ENCODE measurements around the gene XAGE5. TPM values are rescaled to one million over a fixed set of nuclear protein-coding genes. Genes with fewer than 3 reads are reported as not detected.
"Not testable (repeated sequence)": the region's sequence is repeated elsewhere in the genome, so short reads cannot be mapped to it uniquely, and the experiment has no call there.

Gene XAGE5
- total RNA-seq, 1 donor from 2014 or later: not detected

DNA sequence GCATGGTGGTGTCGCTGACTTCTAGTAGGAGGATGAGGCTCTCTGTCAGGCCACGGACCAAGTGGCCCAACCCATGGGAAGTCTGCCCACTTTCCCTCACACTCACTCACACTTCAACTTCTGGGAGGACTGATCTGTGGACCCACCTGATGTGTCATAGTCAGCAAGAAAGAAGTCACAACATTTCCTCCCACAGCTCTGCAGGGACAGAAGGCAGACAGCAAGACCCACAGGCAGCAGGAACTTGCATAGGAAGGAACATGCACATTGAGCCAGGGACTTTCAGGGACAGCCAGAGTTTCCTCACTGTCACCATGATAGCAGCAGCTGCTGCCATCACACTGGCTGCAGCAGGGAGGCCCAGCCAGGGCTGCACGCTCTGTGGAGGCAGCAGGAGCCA, 19.5 kb downstream of the XAGE5 start:
- no peak for DNase-seq (ENCODE audit: low read depth)
- no peak overlapping the region for H3K4me3 ChIP-seq (ENCODE audit: low read depth, low read length)
- TF ChIP-seq, protein P1, sequence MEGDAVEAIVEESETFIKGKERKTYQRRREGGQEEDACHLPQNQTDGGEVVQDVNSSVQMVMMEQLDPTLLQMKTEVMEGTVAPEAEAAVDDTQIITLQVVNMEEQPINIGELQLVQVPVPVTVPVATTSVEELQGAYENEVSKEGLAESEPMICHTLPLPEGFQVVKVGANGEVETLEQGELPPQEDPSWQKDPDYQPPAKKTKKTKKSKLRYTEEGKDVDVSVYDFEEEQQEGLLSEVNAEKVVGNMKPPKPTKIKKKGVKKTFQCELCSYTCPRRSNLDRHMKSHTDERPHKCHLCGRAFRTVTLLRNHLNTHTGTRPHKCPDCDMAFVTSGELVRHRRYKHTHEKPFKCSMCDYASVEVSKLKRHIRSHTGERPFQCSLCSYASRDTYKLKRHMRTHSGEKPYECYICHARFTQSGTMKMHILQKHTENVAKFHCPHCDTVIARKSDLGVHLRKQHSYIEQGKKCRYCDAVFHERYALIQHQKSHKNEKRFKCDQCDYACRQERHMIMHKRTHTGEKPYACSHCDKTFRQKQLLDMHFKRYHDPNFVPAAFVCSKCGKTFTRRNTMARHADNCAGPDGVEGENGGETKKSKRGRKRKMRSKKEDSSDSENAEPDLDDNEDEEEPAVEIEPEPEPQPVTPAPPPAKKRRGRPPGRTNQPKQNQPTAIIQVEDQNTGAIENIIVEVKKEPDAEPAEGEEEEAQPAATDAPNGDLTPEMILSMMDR (IDR thresholded peaks at IDR 0.05; ENCODE audit: insufficient read depth, low read length, poor library complexity, severe bottlenecking): no peak
- no peaks in the 10 kb centered on the region for H3K27me3 ChIP-seq (ENCODE audit: control insufficient read depth, insufficient read depth, low read length)
- no peaks in the 10 kb centered on the region for H3K36me3 ChIP-seq (ENCODE audit: control insufficient read depth, insufficient read depth, low read length)

GRCh38 chrX:52839137-52839536, 28.1 kb downstream of the XAGE5 start:
- DNase-seq (ENCODE audit: low read depth): no peak
- no peaks in the 10 kb centered on the region for H3K36me3 ChIP-seq (ENCODE audit: control insufficient read depth, insufficient read depth, low read length)
- no peaks in the 10 kb centered on the region for H3K27me3 ChIP-seq (ENCODE audit: control insufficient read depth, insufficient read depth, low read length)
- TF ChIP-seq, protein P1 (IDR thresholded peaks at IDR 0.05; ENCODE audit: insufficient read depth, low read length, poor library complexity, severe bottlenecking): no peak
- no peak overlapping the region for H3K4me3 ChIP-seq (ENCODE audit: low read depth, low read length)

DNA sequence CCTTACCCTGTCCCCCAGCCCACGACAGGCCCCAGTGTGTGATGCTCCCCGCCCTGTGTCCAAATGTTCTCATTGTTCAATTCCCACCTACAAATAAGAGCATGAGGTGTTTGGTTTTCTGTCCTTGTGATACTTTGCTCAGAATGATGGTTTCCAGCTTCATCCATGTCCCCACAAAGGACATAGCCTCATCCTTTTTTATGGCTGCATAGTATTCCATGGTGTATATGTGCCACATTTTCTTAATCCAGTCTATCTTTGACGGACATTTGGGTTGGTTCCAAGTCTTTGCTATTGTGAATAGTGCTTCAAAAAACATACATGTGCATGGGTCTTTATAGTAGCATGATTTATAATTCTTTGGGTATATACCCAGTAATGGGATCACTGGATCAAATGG, 32.5 kb downstream of the XAGE5 start:
- H3K36me3 ChIP-seq (ENCODE audit: control insufficient read depth, insufficient read depth, low read length); H3K4me3 ChIP-seq (ENCODE audit: low read depth, low read length); H3K27me3 ChIP-seq (ENCODE audit: control insufficient read depth, insufficient read depth, low read length); DNase-seq (ENCODE audit: low read depth): not testable (repeated sequence)

DNA sequence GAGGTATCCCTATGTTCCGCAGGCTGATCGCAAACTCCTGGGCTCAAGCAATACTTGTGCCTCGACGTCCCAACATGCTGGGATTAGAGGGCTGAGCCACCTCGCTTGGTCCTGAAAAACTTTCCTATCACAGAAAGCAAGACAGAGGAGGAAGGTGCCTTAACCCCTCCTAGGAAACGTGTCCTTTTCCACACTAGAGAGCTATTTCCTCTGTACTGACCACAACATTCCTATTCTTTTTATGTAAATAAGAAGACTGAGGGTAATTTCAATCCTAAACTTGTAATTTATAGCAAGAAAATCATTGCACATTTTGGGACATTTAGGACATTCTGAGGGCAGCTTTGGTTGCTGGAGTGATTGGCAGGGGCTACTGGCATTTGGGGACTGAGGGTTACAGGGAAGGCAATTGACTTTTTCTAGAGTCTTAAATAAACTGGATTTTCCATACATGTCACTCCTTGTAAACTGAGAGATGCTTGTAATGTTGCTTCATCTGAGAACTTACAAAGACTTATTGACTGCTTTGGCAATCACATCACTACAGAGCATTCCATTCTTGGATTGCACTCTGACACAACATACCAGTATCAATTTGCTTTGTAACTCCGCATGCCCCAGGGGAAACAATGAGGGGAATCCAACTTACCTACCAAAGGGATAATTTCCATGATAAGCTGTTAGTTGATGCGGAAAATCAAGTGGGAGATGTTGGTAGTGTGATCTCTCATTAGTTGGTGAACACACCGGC, 41.2 kb downstream of the XAGE5 start:
- TF ChIP-seq, protein P1 (IDR thresholded peaks at IDR 0.05; ENCODE audit: insufficient read depth, low read length, poor library complexity, severe bottlenecking): no peak
- no peak for DNase-seq (ENCODE audit: low read depth)
- H3K36me3 ChIP-seq (ENCODE audit: control insufficient read depth, insufficient read depth, low read length): no peaks in the 10 kb centered on the region

DNA sequence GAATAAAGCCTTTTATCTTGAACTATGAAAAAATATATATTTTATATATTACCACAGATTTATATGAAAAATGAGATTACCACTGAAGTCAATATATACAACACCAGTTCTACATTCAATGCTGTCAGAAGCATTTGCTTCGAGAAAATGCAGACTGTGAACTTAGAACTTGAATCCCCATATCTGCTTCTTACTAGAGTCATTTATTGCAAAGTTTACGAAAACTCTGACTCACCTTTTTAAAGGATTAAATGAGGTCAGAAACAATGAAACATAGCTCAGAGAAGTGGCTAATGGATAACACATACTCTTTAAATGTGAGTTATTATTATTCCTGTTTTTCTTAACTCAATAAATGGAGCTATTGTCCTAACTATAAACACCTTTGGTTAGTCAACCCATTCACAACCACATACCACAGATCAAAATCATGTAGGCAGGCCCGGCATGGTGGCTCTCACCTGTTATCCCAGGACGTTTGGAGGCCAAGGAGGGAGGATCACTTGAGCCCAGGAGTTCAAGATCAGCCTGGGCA, 46.0 kb downstream of the XAGE5 start:
- not testable (repeated sequence) for H3K27me3 ChIP-seq (ENCODE audit: control insufficient read depth, insufficient read depth, low read length); H3K4me3 ChIP-seq (ENCODE audit: low read depth, low read length); H3K36me3 ChIP-seq (ENCODE audit: control insufficient read depth, insufficient read depth, low read length); DNase-seq (ENCODE audit: low read depth)

More for the DNA sequence above, 41.2 kb downstream of the XAGE5 start:
- Histone ChIP-seq H3K27me3 (ENCODE audit: control insufficient read depth, insufficient read depth, low read length) (no peaks in the 10 kb centered on the region), H3K4me3 (ENCODE audit: low read depth, low read length) (no peak overlapping the region)

DNA sequence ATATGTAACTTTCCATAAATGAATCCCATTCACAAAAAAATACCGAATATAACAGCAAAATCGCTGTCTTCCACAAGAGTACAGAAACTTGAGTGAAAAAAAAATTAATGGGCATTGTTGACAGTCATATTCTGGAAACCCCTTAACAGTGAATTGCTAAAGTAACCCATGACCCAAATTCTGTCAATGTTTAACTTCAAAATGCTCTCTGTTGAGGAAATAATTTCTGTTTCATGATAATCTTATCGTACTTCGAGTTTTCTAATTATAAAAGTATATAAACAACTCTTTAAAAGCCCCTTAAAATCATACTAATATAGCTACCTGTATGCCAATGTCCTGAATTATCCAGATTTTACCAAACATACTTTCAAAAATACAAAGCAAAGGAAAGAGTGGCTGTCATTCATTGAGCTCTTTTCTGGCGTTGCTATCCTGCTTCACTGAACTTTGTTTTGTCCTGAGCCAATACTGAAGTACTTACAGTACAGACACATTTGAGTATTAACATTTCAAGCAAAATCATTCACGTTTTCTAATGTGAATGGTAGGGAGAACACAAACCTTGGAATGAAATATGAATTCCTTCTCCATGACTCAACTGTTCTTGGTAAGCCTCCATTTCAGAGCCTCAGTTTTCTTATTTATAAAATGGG, 54.4 kb downstream of the XAGE5 start:
- TF ChIP-seq, protein P1 (IDR thresholded peaks at IDR 0.05; ENCODE audit: insufficient read depth, low read length, poor library complexity, severe bottlenecking): no peak
- H3K4me3 ChIP-seq (ENCODE audit: low read depth, low read length): no peak overlapping the region
- H3K27me3 ChIP-seq (ENCODE audit: control insufficient read depth, insufficient read depth, low read length): no peaks in the 10 kb centered on the region
- H3K36me3 ChIP-seq (ENCODE audit: control insufficient read depth, insufficient read depth, low read length): no peaks in the 10 kb centered on the region
- no peak for DNase-seq (ENCODE audit: low read depth)

Other genes with a start within 250 kb of the XAGE5 start
- not detected in 2 replicates for gene SSX7, start 156.4 kb upstream of the XAGE5 start, total RNA-seq
- not detected in 2 replicates for gene SSX2, start 104.1 kb upstream of the XAGE5 start, total RNA-seq
- gene SSX2B, start 60.0 kb upstream of the XAGE5 start, total RNA-seq: not detected in 2 replicates
- 0.14 TPM in 1 of 2 replicates, not detected in the other for gene SPANXN5, start 13.9 kb upstream of the XAGE5 start, total RNA-seq
- gene XAGE3, start 56.8 kb downstream of the XAGE5 start, total RNA-seq: not detected in 2 replicates
- gene FAM156B, start 86.0 kb downstream of the XAGE5 start, total RNA-seq: 13.1 and 18.6 TPM in 2 replicates
- gene FAM156A, start 147.2 kb downstream of the XAGE5 start, total RNA-seq: 3.9 and 7.2 TPM in 2 replicates
- gene GPR173, start 237.5 kb downstream of the XAGE5 start, total RNA-seq: 4.8 and 6.4 TPM in 2 replicates

Measured in kidney epithelial cell (primary cell).